Measurements from ENCODE around the gene IFIT5.

DNA sequence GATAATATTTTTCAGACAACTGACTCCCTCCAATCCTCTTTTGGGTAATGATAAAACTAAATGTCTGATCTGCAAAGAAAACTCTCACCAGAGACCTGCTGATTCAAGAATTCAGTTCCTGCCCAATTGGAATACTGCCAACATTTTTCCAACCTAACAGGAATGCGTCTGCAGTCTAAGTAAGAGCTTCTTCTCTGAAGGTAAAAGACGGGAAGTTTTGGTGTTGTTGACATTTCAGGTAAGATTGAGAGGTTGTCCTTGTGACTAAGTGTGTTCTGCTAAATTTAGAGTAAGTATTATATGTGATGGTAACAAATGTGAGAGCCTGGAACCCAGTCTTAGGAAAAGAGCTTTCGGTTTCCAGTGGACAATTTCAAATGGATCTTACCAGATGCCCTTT is 17.6 kb downstream of the IFIT5 start:
- TF ChIP-seq, protein P1, sequence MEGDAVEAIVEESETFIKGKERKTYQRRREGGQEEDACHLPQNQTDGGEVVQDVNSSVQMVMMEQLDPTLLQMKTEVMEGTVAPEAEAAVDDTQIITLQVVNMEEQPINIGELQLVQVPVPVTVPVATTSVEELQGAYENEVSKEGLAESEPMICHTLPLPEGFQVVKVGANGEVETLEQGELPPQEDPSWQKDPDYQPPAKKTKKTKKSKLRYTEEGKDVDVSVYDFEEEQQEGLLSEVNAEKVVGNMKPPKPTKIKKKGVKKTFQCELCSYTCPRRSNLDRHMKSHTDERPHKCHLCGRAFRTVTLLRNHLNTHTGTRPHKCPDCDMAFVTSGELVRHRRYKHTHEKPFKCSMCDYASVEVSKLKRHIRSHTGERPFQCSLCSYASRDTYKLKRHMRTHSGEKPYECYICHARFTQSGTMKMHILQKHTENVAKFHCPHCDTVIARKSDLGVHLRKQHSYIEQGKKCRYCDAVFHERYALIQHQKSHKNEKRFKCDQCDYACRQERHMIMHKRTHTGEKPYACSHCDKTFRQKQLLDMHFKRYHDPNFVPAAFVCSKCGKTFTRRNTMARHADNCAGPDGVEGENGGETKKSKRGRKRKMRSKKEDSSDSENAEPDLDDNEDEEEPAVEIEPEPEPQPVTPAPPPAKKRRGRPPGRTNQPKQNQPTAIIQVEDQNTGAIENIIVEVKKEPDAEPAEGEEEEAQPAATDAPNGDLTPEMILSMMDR (IDR thresholded peaks at IDR 0.05; ENCODE audit: low read depth, low read length) = no peak
- no peak for TF ChIP-seq MYC (IDR thresholded peaks at IDR 0.05; ENCODE audit: low read depth, low read length)
- TF ChIP-seq, protein P2, sequence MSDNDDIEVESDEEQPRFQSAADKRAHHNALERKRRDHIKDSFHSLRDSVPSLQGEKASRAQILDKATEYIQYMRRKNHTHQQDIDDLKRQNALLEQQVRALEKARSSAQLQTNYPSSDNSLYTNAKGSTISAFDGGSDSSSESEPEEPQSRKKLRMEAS (IDR thresholded peaks at IDR 0.05; ENCODE audit: low read depth, low read length) = no peak
